GM03348 (cell line): Measurements from ENCODE around the gene TFPT.
"Not testable (repeated sequence)": the region's sequence is repeated elsewhere in the genome, so short reads cannot be mapped to it uniquely, and the experiment has no call there.

Experiments used
- DNase-seq: peaks from one replicate; pipeline ENCODE4 v3.0.0; 2012; ENCODE audit warnings: low spot score

The TFPT gene

GRCh38 chr19:54124393-54124792 lies 8.9 kb upstream of the TFPT start:
- no peak for DNase-seq

GRCh38 chr19:54123682-54124081 lies 8.2 kb upstream of the TFPT start:
- no peak for DNase-seq

GRCh38 chr19:54121259-54121658 lies 5.8 kb upstream of the TFPT start:
- DNase-seq = no peak

- DNase-seq = peak; percentile 42
Measured at GRCh38 chr19:54114340-54115108, 933 bp downstream of the TFPT start.

GRCh38 chr19:54109651-54110050 lies 5.8 kb downstream of the TFPT start:
- no peak for DNase-seq

GRCh38 chr19:54108496-54108895 lies 7.0 kb downstream of the TFPT start:
- no peak for DNase-seq

- no peak for DNase-seq
Measured at GRCh38 chr19:54107876-54108490, 7.5 kb downstream of the TFPT start.

- no peak for DNase-seq
Measured at GRCh38 chr19:54106716-54107115, 8.7 kb downstream of the TFPT start.

GRCh38 chr19:54105796-54106195 lies 9.7 kb downstream of the TFPT start:
- no peak for DNase-seq

GRCh38 chr19:54104998-54105715 lies 10.3 kb downstream of the TFPT start:
- no peak for DNase-seq

GRCh38 chr19:54102421-54103169 lies 12.9 kb downstream of the TFPT start, which contains the start of gene NDUFA3:
TSS of gene NDUFA3 (plus strand) at chr19:54102855. CDS start at chr19:54102879, 24 bp downstream.
- DNase-seq = peak; percentile 100

GRCh38 chr19:54100561-54100960 lies 14.9 kb downstream of the TFPT start, which contains the start of gene OSCAR:
TSS of gene OSCAR (minus strand) at chr19:54100803. CDS start at chr19:54100792, 11 bp downstream.
- DNase-seq = no peak

GRCh38 chr19:54099903-54100255 lies 15.6 kb downstream of the TFPT start:
- DNase-seq = not testable (repeated sequence)

GRCh38 chr19:54099190-54099902 lies 16.1 kb downstream of the TFPT start:
- no peak for DNase-seq

GRCh38 chr19:54096617-54097106 lies 18.8 kb downstream of the TFPT start:
- DNase-seq = peak; percentile 51

- DNase-seq = peak; percentile 83
Measured at GRCh38 chr19:54095859-54096616, 19.4 kb downstream of the TFPT start.

GRCh38 chr19:54095136-54095858 lies 20.2 kb downstream of the TFPT start:
- DNase-seq = no peak

- no peak for DNase-seq
Measured at GRCh38 chr19:54094426-54095000, 20.9 kb downstream of the TFPT start.

GRCh38 chr19:54084410-54084809 lies 31.0 kb downstream of the TFPT start:
- DNase-seq = no peak

GRCh38 chr19:54081032-54081431 lies 34.4 kb downstream of the TFPT start, which contains the start of gene TARM1:
TSS of gene TARM1 (minus strand) at chr19:54081365. CDS start at chr19:54081340, 25 bp downstream.
- DNase-seq = no peak
